ENCODE data around the gene CD300A. TPM values are rescaled to one million over a fixed set of nuclear protein-coding genes. Genes with fewer than 3 reads are reported as not detected.
"Not testable (repeated sequence)": the region's sequence is repeated elsewhere in the genome, so short reads cannot be mapped to it uniquely, and the experiment has no call there.

CD300A gene
- total RNA-seq, 2 donors from 2014 or later = 2.0 to 3.1 TPM

GRCh38 chr17:74485022-74485743 is 18.7 kb downstream of the CD300A start:
- DNase-seq (no peak), ATAC-seq (no peak)
- H3K27ac ChIP-seq = no peak overlapping the region
- no peaks in the 10 kb centered on the region for H3K27me3 ChIP-seq
- no peaks in the 10 kb centered on the region for H3K9me3 ChIP-seq
- TF ChIP-seq, protein P1, sequence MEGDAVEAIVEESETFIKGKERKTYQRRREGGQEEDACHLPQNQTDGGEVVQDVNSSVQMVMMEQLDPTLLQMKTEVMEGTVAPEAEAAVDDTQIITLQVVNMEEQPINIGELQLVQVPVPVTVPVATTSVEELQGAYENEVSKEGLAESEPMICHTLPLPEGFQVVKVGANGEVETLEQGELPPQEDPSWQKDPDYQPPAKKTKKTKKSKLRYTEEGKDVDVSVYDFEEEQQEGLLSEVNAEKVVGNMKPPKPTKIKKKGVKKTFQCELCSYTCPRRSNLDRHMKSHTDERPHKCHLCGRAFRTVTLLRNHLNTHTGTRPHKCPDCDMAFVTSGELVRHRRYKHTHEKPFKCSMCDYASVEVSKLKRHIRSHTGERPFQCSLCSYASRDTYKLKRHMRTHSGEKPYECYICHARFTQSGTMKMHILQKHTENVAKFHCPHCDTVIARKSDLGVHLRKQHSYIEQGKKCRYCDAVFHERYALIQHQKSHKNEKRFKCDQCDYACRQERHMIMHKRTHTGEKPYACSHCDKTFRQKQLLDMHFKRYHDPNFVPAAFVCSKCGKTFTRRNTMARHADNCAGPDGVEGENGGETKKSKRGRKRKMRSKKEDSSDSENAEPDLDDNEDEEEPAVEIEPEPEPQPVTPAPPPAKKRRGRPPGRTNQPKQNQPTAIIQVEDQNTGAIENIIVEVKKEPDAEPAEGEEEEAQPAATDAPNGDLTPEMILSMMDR (IDR thresholded peaks at IDR 0.05) = no peak
- no peak for TF ChIP-seq POLR2A (IDR thresholded peaks at IDR 0.05)
- H3K4me3 ChIP-seq = no peak overlapping the region
- intact Hi-C loops (cut with DNase I) = no loop called here
- no peaks in the 10 kb centered on the region for H3K4me1 ChIP-seq
- 53 to 60% methylated on average over 9 of the region's 9 CpGs for WGBS, 2 donors
- no peaks in the 10 kb centered on the region for H3K36me3 ChIP-seq (replicated peaks in 1 of 2; ENCODE audit: insufficient read depth in 1 of 2, low read depth in 2 of 2)

DNA sequence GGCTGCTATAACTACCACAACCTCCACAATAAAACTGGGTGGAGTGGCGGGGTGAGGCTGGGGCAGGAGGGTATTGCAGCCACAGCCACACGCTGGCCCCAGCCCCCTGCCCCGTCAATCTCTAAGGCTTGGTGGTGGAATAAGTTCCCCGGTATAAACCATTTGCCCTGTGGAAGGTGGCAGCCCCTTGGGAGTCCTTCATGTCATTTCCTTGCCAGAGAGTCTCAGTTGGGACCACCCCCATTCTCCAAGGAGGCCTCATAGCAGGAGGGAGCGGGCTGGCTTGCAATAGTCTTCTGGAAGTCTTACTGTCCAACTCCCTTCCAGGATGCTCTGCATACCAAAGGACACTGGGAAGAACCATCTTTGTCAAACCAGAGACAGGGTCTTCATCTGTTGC is 19.4 kb downstream of the CD300A start:
- intact Hi-C loops (cut with DNase I) = no loop called here
- no peak for DNase-seq
- Histone ChIP-seq H3K4me3 (no peak overlapping the region), H3K4me1 (no peaks in the 10 kb centered on the region), H3K9me3 (no peaks in the 10 kb centered on the region), H3K36me3 (replicated peaks in 1 of 2; ENCODE audit: insufficient read depth in 1 of 2, low read depth in 2 of 2) (no peaks in the 10 kb centered on the region), H3K27me3 (no peaks in the 10 kb centered on the region), H3K27ac (no peak overlapping the region)
- WGBS, 2 donors = 85 to 91% methylated on average over 4 to 5 of the region's 5 CpGs
- TF ChIP-seq, protein P1 (IDR thresholded peaks at IDR 0.05) = no peak
- TF ChIP-seq POLR2A (IDR thresholded peaks at IDR 0.05) = no peak
- no peak for ATAC-seq

DNA sequence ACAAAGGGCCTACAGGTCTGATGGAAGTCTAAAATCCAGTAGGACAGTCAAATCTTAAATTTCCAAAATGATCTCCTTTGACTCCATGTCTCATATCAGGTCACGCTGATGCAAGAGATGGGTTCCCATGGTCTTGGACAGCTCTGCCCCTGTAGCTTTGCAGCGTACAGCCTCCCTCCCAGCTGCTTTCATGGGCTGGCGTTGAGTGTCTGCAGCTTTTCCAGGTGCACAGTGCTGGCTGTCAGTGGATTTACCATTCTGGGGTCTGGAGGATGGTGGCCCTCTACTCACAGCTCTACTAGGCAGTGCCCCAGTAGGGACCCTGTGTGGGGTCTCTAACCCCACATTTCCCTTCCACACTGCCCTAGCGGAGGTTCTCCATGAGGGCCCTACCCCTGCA is 21.8 kb downstream of the CD300A start:
- intact Hi-C loops (cut with DNase I); DNase-seq; H3K9me3 ChIP-seq; H3K36me3 ChIP-seq (replicated peaks in 1 of 2; ENCODE audit: insufficient read depth in 1 of 2, low read depth in 2 of 2); H3K4me3 ChIP-seq; ATAC-seq; H3K4me1 ChIP-seq; H3K27me3 ChIP-seq; H3K27ac ChIP-seq: not testable (repeated sequence)
- 80 to 82% methylated on average over 3 to 4 of the region's 4 CpGs for WGBS, 2 donors

GRCh38 chr17:74490716-74491115 is 24.3 kb downstream of the CD300A start:
- no peaks in the 10 kb centered on the region for H3K36me3 ChIP-seq (replicated peaks in 1 of 2; ENCODE audit: insufficient read depth in 1 of 2, low read depth in 2 of 2)
- H3K27ac ChIP-seq = no peak overlapping the region
- intact Hi-C loops (cut with DNase I) = no loop called here
- 64% methylated on average over 5 to 9 of the region's 9 CpGs for WGBS, 2 donors
- TF ChIP-seq POLR2A (IDR thresholded peaks at IDR 0.05) = no peak
- TF ChIP-seq, protein P1 (IDR thresholded peaks at IDR 0.05) = no peak
- DNase-seq = no peak
- no peaks in the 10 kb centered on the region for H3K4me1 ChIP-seq
- ATAC-seq = no peak
- no peak overlapping the region for H3K4me3 ChIP-seq
- no peaks in the 10 kb centered on the region for H3K9me3 ChIP-seq
- no peaks in the 10 kb centered on the region for H3K27me3 ChIP-seq

DNA sequence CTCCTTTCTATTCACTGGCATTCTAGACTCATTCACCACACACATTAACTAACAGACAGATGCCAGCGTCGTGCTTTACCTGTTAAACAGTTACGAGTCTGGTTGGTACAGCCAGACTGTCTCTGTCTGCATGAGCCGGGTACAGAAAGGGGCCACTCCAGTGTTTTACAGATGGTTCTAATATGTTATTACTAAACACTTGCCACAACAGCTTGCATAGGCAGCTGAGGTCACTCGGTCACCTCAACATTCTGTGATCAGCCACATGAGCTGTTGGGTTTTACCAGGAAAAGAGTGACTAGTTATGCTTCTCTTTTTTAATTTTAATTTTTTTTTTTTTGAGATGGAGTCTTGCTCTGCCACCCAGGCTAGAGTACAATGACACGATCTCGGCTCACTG is 25.2 kb downstream of the CD300A start:
- intact Hi-C loops (cut with DNase I) = no loop called here
- Histone ChIP-seq H3K9me3 (no peaks in the 10 kb centered on the region), H3K27me3 (no peaks in the 10 kb centered on the region), H3K27ac (no peak overlapping the region), H3K4me3 (no peak overlapping the region), H3K4me1 (no peaks in the 10 kb centered on the region), H3K36me3 (replicated peaks in 1 of 2; ENCODE audit: insufficient read depth in 1 of 2, low read depth in 2 of 2) (no peaks in the 10 kb centered on the region)
- 57% methylated on average over 7 of the region's 7 CpGs for WGBS, 2 donors
- ATAC-seq (no peak), DNase-seq (no peak)
- no peak for TF ChIP-seq POLR2A (IDR thresholded peaks at IDR 0.05)

GRCh38 chr17:74493331-74493833 is 26.9 kb downstream of the CD300A start:
- DNase-seq (peak; percentile 74 to 82 (median 76)), ATAC-seq (peak; percentile 89)
- Histone ChIP-seq H3K4me1 (no peaks in the 10 kb centered on the region), H3K27me3 (no peaks in the 10 kb centered on the region), H3K36me3 (replicated peaks in 1 of 2; ENCODE audit: insufficient read depth in 1 of 2, low read depth in 2 of 2) (no peaks in the 10 kb centered on the region), H3K9me3 (no peaks in the 10 kb centered on the region), H3K4me3 (no peak overlapping the region), H3K27ac (no peak overlapping the region)
- TF ChIP-seq POLR2A (IDR thresholded peaks at IDR 0.05) = no peak
- TF ChIP-seq, protein P1 (IDR thresholded peaks at IDR 0.05) = peak; percentile 63 to 93 (median 88)
- intact Hi-C loops (cut with DNase I) = no loop called here
- 30% methylated on average over 11 of the region's 11 CpGs for WGBS, 2 donors

Data from body of pancreas (tissue), 4 donors.